Measurements from ENCODE around the gene IREB2. TPM values are rescaled to one million over a fixed set of nuclear protein-coding genes. Genes with fewer than 3 reads are reported as not detected.

Gene IREB2
- total RNA-seq, 4 donors from 2014 or later: 18.9 to 37.4 (median 22.0) TPM

DNA sequence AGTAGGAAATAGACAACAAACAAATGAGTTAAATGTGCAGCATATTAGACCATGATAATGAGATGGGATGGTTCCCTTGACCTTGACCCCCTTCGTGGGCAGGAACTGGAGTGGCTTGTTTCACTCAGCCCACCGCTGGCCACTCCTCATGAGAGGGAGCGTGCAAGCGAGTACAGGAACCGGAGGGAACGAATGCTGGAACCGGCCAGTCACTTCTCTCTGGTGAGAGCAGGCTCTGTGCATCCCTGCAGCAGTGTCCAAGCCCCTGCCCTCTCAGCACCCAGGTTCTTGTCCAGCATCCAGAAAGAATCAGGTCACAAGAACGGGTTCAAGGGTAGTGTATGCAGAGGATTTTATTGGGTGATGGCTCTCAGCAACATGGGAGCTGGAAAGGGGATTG is 17.2 kb upstream of the IREB2 start:
- no peaks in the 10 kb centered on the region for H3K36me3 ChIP-seq
- ATAC-seq (no peak), DNase-seq (no peak)
- H3K4me1 ChIP-seq: no peaks in the 10 kb centered on the region
- no peaks in the 10 kb centered on the region for H3K9me3 ChIP-seq
- no peak overlapping the region for H3K27ac ChIP-seq
- no peaks in the 10 kb centered on the region for H3K27me3 ChIP-seq
- TF ChIP-seq CTCF (IDR thresholded peaks at IDR 0.05 in 4 of 5, conservative IDR thresholded peaks at IDR 0.05 in 1 of 5) (no peak), POLR2A (IDR thresholded peaks at IDR 0.05) (no peak)
- no peak overlapping the region for H3K4me3 ChIP-seq
- in situ Hi-C loops (cut with MboI; ENCODE audit: low sequenced_read_pairs in 4 of 4): loop anchor here in 1 of 4 donors (10.0 kb wide), 1 partner anchor 116 kb away; no protein-coding TSS in a partner anchor
- intact Hi-C loops (cut with DNase I; ENCODE audit: low total_unique reads): no loop called here

DNA sequence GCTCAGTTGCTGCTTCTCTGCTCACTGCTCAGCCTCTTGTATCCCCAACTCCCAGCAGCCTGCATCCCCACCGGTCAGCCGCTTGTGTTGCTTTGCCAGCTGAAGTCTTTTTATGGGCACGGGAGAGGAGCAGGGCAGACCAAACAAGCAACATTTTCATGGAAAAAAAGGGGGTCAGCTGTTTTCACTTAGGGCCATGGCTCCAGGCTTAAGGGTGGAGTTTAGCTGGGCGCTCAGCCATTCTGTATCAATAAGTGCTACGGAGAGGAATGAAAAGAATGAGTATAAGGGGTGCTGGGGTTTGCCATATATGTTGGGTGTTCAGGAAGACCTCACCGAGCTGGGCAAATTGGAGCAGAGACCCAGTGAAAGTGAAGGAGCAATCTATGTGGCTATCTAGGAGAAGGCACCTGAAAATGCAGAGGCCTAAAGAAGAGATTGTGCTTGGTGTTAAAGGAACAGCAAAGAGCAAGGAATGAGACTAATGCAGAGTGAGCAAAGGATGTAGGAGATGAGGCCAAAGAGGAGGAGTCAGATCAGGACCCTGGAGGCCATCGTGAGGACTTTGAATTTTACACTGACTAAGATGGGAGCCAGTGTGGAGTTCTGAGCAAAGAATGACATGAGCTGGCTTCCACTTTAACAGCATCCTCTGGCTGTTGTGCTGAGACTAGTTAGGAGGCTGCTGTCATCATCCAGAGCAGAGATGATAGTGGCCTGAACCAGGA is 16.6 kb upstream of the IREB2 start:
- intact Hi-C loops (cut with DNase I; ENCODE audit: low total_unique reads) (no loop called here), in situ Hi-C loops (cut with MboI; ENCODE audit: low sequenced_read_pairs in 4 of 4) (loop anchor here in 1 of 4 donors (10.0 kb wide), 1 partner anchor 117 kb away; no protein-coding TSS in a partner anchor)
- H3K36me3 ChIP-seq: no peaks in the 10 kb centered on the region
- no peaks in the 10 kb centered on the region for H3K4me1 ChIP-seq
- no peak overlapping the region for H3K27ac ChIP-seq
- H3K9me3 ChIP-seq: no peaks in the 10 kb centered on the region
- DNase-seq (no peak), ATAC-seq (no peak)
- no peak overlapping the region for H3K4me3 ChIP-seq
- TF ChIP-seq POLR2A (IDR thresholded peaks at IDR 0.05) (no peak), CTCF (IDR thresholded peaks at IDR 0.05 in 4 of 5, conservative IDR thresholded peaks at IDR 0.05 in 1 of 5) (no peak)
- H3K27me3 ChIP-seq: no peaks in the 10 kb centered on the region

DNA sequence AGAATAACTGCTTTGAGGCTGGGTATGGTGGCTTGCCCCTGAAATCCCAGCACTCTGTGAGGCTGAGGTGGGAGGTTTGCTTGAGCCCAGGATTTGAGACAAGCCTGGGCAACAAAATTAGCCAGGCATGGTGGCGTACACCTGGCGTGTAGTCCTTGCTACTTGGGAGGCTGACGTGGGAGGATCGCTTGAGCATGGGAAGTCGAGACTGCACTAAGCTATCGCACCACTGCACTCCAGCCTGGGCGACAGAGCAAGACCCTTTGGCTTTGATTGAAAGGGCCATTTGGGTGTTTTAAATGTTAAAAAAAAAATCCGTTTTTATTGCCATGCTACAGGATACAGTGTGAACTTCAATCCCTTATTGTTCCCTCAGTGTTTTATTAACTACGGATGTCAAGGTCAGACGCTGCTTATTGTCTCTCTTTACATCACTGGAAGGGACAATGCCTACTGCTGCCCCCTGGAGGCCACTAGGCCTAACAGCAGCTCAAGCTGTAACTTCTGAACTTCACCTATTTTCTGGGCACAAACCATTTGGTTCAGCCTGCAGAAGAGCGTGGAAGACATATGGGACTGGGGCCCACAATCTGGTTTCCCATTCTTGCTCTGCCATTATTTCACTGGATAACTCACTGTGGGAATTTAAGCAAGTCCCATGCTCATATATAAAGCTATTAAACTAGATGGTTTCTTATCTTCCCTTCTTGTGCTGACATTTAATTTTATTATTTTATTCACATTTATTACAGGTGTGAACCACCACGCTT is 15.3 kb upstream of the IREB2 start:
- no peaks in the 10 kb centered on the region for H3K9me3 ChIP-seq
- intact Hi-C loops (cut with DNase I; ENCODE audit: low total_unique reads): loop anchor here (1.0 to 2.0 kb wide), 2 partner anchors 114 to 310 kb away; no protein-coding TSS in a partner anchor
- in situ Hi-C loops (cut with MboI; ENCODE audit: low sequenced_read_pairs in 4 of 4): loop anchor here in 1 of 4 donors (10.0 kb wide), 1 partner anchor 118 kb away; no protein-coding TSS in a partner anchor
- H3K4me3 ChIP-seq: no peak overlapping the region
- ATAC-seq (peak; percentile 57 to 78), DNase-seq (peak; percentile 11 to 32)
- H3K27ac ChIP-seq: no peak overlapping the region
- no peaks in the 10 kb centered on the region for H3K4me1 ChIP-seq
- no peaks in the 10 kb centered on the region for H3K27me3 ChIP-seq
- no peaks in the 10 kb centered on the region for H3K36me3 ChIP-seq
- TF ChIP-seq POLR2A (IDR thresholded peaks at IDR 0.05) (no peak), CTCF (IDR thresholded peaks at IDR 0.05 in 4 of 5, conservative IDR thresholded peaks at IDR 0.05 in 1 of 5) (peak; percentile 65 to 93 (median 79))

GRCh38 chr15:78424673-78425072 is 13.3 kb upstream of the IREB2 start:
- DNase-seq (no peak), ATAC-seq (no peak)
- intact Hi-C loops (cut with DNase I; ENCODE audit: low total_unique reads): no loop called here
- TF ChIP-seq CTCF (IDR thresholded peaks at IDR 0.05 in 4 of 5, conservative IDR thresholded peaks at IDR 0.05 in 1 of 5): no peak
- no peak for TF ChIP-seq POLR2A (IDR thresholded peaks at IDR 0.05)
- H3K27ac ChIP-seq: no peak overlapping the region
- H3K9me3 ChIP-seq: no peaks in the 10 kb centered on the region
- H3K27me3 ChIP-seq: no peaks in the 10 kb centered on the region
- H3K4me3 ChIP-seq: no peak overlapping the region
- no peaks in the 10 kb centered on the region for H3K4me1 ChIP-seq
- H3K36me3 ChIP-seq: no peaks in the 10 kb centered on the region
- in situ Hi-C loops (cut with MboI; ENCODE audit: low sequenced_read_pairs in 4 of 4): loop anchor here (5.0 to 25.0 kb wide), 5 partner anchors 117 to 462 kb away; partner anchors contain the start of genes CIB2 (in 2 of the 4) and IDH3A (in 2 of the 4)

Measured in gastrocnemius medialis (tissue), 4 donors.